ENCODE results near the gene CABCOCO1. TPM values are rescaled to one million over a fixed set of nuclear protein-coding genes. Genes with fewer than 3 reads are reported as not detected.
"Not testable (repeated sequence)": the region's sequence is repeated elsewhere in the genome, so short reads cannot be mapped to it uniquely, and the experiment has no call there.

Gene CABCOCO1
- total RNA-seq, 2 donors from 2014 or later: not detected

GRCh38 chr10:61669161-61669725 is 6.5 kb downstream of the CABCOCO1 start:
- ATAC-seq: no peak
- no peaks in the 10 kb centered on the region for H3K9me3 Mint-ChIP-seq
- no peak for DNase-seq (ENCODE audit: low spot score)
- no peaks in the 10 kb centered on the region for H3K4me1 Mint-ChIP-seq (ENCODE audit: low read depth in 2 of 2)
- no peaks in the 10 kb centered on the region for H3K36me3 Mint-ChIP-seq
- H3K4me3 Mint-ChIP-seq: no peak overlapping the region
- no peak overlapping the region for H3K27ac Mint-ChIP-seq
- H3K27me3 Mint-ChIP-seq: peaks cover 5 to 9% of the 10 kb centered on the region in 2 donors

- no peaks in the 10 kb centered on the region for H3K36me3 Mint-ChIP-seq
- H3K9me3 Mint-ChIP-seq: no peaks in the 10 kb centered on the region
- no peak overlapping the region for H3K4me3 Mint-ChIP-seq
- no peak for DNase-seq (ENCODE audit: low spot score)
- no peak for ATAC-seq
- H3K27ac Mint-ChIP-seq: no peak overlapping the region
- H3K4me1 Mint-ChIP-seq (ENCODE audit: low read depth in 2 of 2): no peaks in the 10 kb centered on the region
- peaks cover 2 to 4% of the 10 kb centered on the region in 2 donors for H3K27me3 Mint-ChIP-seq
Observed at GRCh38 chr10:61669849-61670248, 7.1 kb downstream of the CABCOCO1 start.

- ATAC-seq: no peak
- Mint-ChIP-seq H3K36me3 (no peaks in the 10 kb centered on the region), H3K4me3 (no peak overlapping the region), H3K27me3 (peaks cover 0 to 7% of the 10 kb centered on the region in 2 donors), H3K27ac (no peak overlapping the region), H3K9me3 (no peaks in the 10 kb centered on the region), H3K4me1 (ENCODE audit: low read depth in 2 of 2) (no peaks in the 10 kb centered on the region)
- DNase-seq (ENCODE audit: low spot score): no peak
Observed at GRCh38 chr10:61673360-61673759, 10.6 kb downstream of the CABCOCO1 start.

GRCh38 chr10:61682323-61682722 is 19.6 kb downstream of the CABCOCO1 start:
- no peak overlapping the region for H3K27ac Mint-ChIP-seq
- DNase-seq (ENCODE audit: low spot score) (no peak), ATAC-seq (no peak)
- H3K36me3 Mint-ChIP-seq: no peaks in the 10 kb centered on the region
- no peak overlapping the region for H3K4me3 Mint-ChIP-seq
- no peaks in the 10 kb centered on the region for H3K27me3 Mint-ChIP-seq
- H3K9me3 Mint-ChIP-seq: no peaks in the 10 kb centered on the region
- no peaks in the 10 kb centered on the region for H3K4me1 Mint-ChIP-seq (ENCODE audit: low read depth in 2 of 2)

- no peaks in the 10 kb centered on the region for H3K4me1 Mint-ChIP-seq (ENCODE audit: low read depth in 2 of 2)
- H3K27me3 Mint-ChIP-seq: no peaks in the 10 kb centered on the region
- no peaks in the 10 kb centered on the region for H3K36me3 Mint-ChIP-seq
- no peaks in the 10 kb centered on the region for H3K9me3 Mint-ChIP-seq
- no peak overlapping the region for H3K27ac Mint-ChIP-seq
- no peak overlapping the region for H3K4me3 Mint-ChIP-seq
- DNase-seq (ENCODE audit: low spot score): no peak
- ATAC-seq: no peak
Observed at GRCh38 chr10:61683319-61683718, 20.6 kb downstream of the CABCOCO1 start.

- no peak overlapping the region for H3K27ac Mint-ChIP-seq
- DNase-seq (ENCODE audit: low spot score): no peak
- no peak overlapping the region for H3K4me3 Mint-ChIP-seq
- H3K27me3 Mint-ChIP-seq: no peaks in the 10 kb centered on the region
- H3K4me1 Mint-ChIP-seq (ENCODE audit: low read depth in 2 of 2): no peaks in the 10 kb centered on the region
- H3K9me3 Mint-ChIP-seq: no peaks in the 10 kb centered on the region
- no peak for ATAC-seq
- H3K36me3 Mint-ChIP-seq: no peaks in the 10 kb centered on the region
Observed at GRCh38 chr10:61684894-61685507, 22.3 kb downstream of the CABCOCO1 start.

- Mint-ChIP-seq H3K27ac (no peak overlapping the region), H3K27me3 (peaks cover 2 to 22% of the 10 kb centered on the region in 2 donors), H3K4me3 (no peak overlapping the region), H3K9me3 (no peaks in the 10 kb centered on the region), H3K4me1 (ENCODE audit: low read depth in 2 of 2) (no peaks in the 10 kb centered on the region), H3K36me3 (no peaks in the 10 kb centered on the region)
- ATAC-seq (no peak), DNase-seq (ENCODE audit: low spot score) (no peak)
Observed at GRCh38 chr10:61688551-61689308, 26.0 kb downstream of the CABCOCO1 start.

- not testable (repeated sequence) for H3K27ac Mint-ChIP-seq; H3K36me3 Mint-ChIP-seq; H3K4me3 Mint-ChIP-seq; DNase-seq (ENCODE audit: low spot score); H3K4me1 Mint-ChIP-seq (ENCODE audit: low read depth in 2 of 2); H3K9me3 Mint-ChIP-seq; ATAC-seq
- peaks cover 8 to 46% of the 10 kb centered on the region in 2 donors for H3K27me3 Mint-ChIP-seq
Observed at GRCh38 chr10:61691667-61692066, 28.9 kb downstream of the CABCOCO1 start.

- Mint-ChIP-seq H3K9me3 (no peaks in the 10 kb centered on the region), H3K4me3 (no peak overlapping the region), H3K27me3 (peaks cover 8 to 46% of the 10 kb centered on the region in 2 donors), H3K4me1 (ENCODE audit: low read depth in 2 of 2) (no peaks in the 10 kb centered on the region), H3K27ac (no peak overlapping the region), H3K36me3 (no peaks in the 10 kb centered on the region)
- ATAC-seq (no peak), DNase-seq (ENCODE audit: low spot score) (no peak)
Observed at GRCh38 chr10:61692447-61693010, 29.8 kb downstream of the CABCOCO1 start.

GRCh38 chr10:61698968-61699655 is 36.4 kb downstream of the CABCOCO1 start:
- H3K27me3 Mint-ChIP-seq: peaks cover 2 to 20% of the 10 kb centered on the region in 2 donors
- H3K27ac Mint-ChIP-seq: no peak overlapping the region
- H3K4me1 Mint-ChIP-seq (ENCODE audit: low read depth in 2 of 2): no peaks in the 10 kb centered on the region
- ATAC-seq: no peak
- no peak overlapping the region for H3K4me3 Mint-ChIP-seq
- no peaks in the 10 kb centered on the region for H3K36me3 Mint-ChIP-seq
- H3K9me3 Mint-ChIP-seq: no peaks in the 10 kb centered on the region
- no peak for DNase-seq (ENCODE audit: low spot score)

- H3K27ac Mint-ChIP-seq: no peak overlapping the region
- H3K27me3 Mint-ChIP-seq: peaks cover 2 to 9% of the 10 kb centered on the region in 2 donors
- H3K4me1 Mint-ChIP-seq (ENCODE audit: low read depth in 2 of 2): no peaks in the 10 kb centered on the region
Observed at GRCh38 chr10:61701055-61701705, 38.5 kb downstream of the CABCOCO1 start.

GRCh38 chr10:61701706-61702105 is 39.0 kb downstream of the CABCOCO1 start:
- ATAC-seq (no peak), DNase-seq (ENCODE audit: low spot score) (no peak)
- Mint-ChIP-seq H3K4me3 (no peak overlapping the region), H3K4me1 (ENCODE audit: low read depth in 2 of 2) (no peaks in the 10 kb centered on the region), H3K27ac (no peak overlapping the region), H3K36me3 (no peaks in the 10 kb centered on the region), H3K27me3 (peaks cover 2 to 9% of the 10 kb centered on the region in 2 donors), H3K9me3 (no peaks in the 10 kb centered on the region)

More at GRCh38 chr10:61701055-61701705, 38.5 kb downstream of the CABCOCO1 start:
- DNase-seq (ENCODE audit: low spot score) (no peak), ATAC-seq (no peak)
- no peaks in the 10 kb centered on the region for H3K36me3 Mint-ChIP-seq
- no peaks in the 10 kb centered on the region for H3K9me3 Mint-ChIP-seq
- no peak overlapping the region for H3K4me3 Mint-ChIP-seq

- Mint-ChIP-seq H3K27me3 (peaks cover 2 to 9% of the 10 kb centered on the region in 2 donors), H3K27ac (no peak overlapping the region), H3K4me3 (no peak overlapping the region), H3K4me1 (ENCODE audit: low read depth in 2 of 2) (no peaks in the 10 kb centered on the region), H3K36me3 (no peaks in the 10 kb centered on the region), H3K9me3 (no peaks in the 10 kb centered on the region)
- ATAC-seq (no peak), DNase-seq (ENCODE audit: low spot score) (no peak)
Observed at GRCh38 chr10:61702584-61702983, 39.9 kb downstream of the CABCOCO1 start.

Data from natural killer cell treated with Interleukin-12 subunit alpha and Interleukin-12 subunit beta and Interleukin-15 and Interleukin-18, amount 100 ng/mL, for 72 hours (primary cell).